ENCODE measurements around the gene PHF20.
"Not testable (repeated sequence)": the region's sequence is repeated elsewhere in the genome, so short reads cannot be mapped to it uniquely, and the experiment has no call there.

PHF20 gene

DNA sequence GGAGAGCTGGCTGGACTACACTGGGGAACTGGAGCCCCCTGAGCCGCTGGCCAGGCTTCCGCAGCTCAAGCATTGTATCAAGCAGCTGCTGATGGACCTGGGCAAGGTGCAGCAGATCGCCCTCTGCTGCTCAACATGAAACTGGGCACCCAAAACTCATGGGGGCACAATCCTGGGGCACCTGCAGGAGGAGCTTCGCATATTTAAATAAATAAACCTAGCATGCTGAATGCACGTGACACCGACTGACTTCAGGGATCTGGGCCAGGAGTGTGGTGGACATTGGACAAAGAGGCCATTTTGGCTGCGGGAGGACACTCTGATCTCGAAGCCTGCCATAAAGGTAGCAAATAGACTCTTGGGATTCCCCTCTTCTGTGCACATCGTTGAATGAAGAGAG, 175.7 kb downstream of the PHF20 start:
- FAIRE-seq (no peak), DNase-seq (ENCODE audit: insufficient read length, low spot score) (no peak)
- TF ChIP-seq, protein P1, sequence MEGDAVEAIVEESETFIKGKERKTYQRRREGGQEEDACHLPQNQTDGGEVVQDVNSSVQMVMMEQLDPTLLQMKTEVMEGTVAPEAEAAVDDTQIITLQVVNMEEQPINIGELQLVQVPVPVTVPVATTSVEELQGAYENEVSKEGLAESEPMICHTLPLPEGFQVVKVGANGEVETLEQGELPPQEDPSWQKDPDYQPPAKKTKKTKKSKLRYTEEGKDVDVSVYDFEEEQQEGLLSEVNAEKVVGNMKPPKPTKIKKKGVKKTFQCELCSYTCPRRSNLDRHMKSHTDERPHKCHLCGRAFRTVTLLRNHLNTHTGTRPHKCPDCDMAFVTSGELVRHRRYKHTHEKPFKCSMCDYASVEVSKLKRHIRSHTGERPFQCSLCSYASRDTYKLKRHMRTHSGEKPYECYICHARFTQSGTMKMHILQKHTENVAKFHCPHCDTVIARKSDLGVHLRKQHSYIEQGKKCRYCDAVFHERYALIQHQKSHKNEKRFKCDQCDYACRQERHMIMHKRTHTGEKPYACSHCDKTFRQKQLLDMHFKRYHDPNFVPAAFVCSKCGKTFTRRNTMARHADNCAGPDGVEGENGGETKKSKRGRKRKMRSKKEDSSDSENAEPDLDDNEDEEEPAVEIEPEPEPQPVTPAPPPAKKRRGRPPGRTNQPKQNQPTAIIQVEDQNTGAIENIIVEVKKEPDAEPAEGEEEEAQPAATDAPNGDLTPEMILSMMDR (IDR thresholded peaks at IDR 0.05; ENCODE audit: insufficient read depth, missing control alignments): peak; percentile 50

DNA sequence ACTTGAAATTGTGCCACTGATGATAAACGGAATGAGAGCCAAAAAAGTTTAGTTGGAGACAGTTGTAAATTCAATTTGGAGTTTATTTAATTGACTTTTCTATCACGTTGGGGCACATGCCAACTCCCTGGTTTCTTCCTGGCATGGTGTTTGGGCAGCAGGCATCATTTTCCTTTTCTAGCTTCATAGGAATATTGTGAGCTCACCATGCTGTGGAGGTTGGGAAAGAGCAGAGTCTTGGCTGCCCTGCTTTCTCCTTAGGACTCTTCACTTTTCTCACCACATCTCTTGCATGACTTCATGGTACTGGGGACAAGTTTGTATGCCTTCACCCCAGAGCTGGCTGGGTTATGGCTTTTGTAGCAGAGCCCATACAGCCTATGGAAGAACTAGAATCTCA, 176.1 kb downstream of the PHF20 start:
- DNase-seq (ENCODE audit: insufficient read length, low spot score) (no peak), FAIRE-seq (no peak)
- TF ChIP-seq, protein P1 (IDR thresholded peaks at IDR 0.05; ENCODE audit: insufficient read depth, missing control alignments): no peak

DNA sequence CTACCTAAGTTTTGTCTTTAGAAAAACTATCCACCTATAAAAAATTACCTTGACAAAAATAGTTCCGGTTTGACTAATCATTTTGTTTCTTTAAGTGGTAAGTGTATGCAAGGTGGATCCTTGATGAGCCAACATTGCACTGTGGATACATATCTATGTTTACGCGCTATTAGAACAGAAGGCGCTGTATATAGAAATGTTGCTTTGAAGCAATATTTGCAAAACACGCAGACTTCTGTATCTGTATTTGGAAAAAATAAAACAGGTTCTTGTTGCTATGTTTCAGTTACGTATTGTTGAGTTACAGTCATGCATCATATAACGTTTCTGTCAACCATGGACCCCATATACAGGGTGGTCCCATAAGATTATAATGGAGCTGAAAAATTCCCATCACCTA, 178.3 kb downstream of the PHF20 start:
- TF ChIP-seq, protein P1 (IDR thresholded peaks at IDR 0.05; ENCODE audit: insufficient read depth, missing control alignments): no peak
- no peak for DNase-seq (ENCODE audit: insufficient read length, low spot score)
- FAIRE-seq: no peak

DNA sequence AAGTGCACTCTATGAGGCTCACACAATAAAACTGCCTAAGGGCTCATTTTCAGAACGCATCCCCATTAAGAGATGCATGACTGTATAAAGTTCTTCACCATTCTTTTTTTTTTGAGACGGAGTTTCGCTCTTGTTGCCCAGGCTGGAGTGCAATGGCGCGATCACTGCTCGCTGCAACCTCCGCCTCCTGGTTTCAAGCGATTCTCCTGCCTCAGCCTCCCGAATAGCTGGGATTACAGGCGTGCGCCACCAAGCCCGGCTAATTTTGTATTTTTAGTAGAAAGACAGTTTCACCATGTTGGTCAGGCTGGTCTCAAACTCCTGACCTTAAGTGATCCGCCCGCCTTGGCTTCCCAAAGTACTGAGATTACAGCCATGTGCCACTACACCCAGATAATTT, 180.3 kb downstream of the PHF20 start:
- FAIRE-seq; DNase-seq (ENCODE audit: insufficient read length, low spot score): not testable (repeated sequence)

DNA sequence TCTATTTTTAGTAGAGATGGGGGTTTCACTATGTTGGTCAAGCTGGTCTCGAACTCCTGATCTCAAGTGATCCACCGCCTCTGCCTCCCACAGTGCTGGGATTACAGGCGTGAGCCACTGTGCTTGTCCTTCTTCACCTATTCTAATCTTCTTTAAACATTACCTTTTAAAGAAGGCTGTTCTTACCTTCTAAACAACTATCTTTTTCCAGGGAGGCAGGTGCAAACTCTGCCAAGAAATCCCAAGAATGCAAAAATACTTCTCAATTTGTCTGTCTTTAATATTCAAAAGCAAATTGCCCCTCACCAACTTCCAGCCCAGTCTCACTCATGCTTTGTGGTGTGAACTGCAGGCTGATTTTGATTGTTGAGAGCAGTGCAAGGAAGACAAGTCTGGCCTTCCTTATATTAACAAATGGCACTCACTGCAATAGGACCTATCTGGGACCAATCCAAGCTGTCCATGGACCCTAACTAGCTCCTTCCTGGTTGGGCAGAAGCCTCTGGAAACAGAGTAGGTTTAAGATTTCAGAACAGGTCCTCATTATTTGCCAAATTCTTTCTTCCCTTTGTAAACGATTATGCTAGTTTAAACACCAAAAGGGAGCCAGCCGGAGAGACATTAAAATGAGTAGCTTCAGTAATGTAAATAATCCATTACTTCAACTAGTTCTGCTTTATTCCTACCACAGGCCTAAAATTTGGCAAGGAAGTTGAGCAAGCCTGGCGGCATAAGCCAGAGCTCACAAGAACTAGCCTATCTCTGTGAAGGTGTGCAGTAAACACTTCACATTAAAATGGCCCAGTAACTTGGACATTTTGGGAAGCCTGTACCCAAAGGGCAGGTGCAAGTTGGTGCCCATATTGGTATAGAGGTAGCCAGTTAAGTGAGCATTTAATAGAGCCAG, 180.9 kb downstream of the PHF20 start:
- DNase-seq (ENCODE audit: insufficient read length, low spot score) (no peak), FAIRE-seq (no peak)
- TF ChIP-seq, protein P1 (IDR thresholded peaks at IDR 0.05; ENCODE audit: insufficient read depth, missing control alignments): no peak

DNA sequence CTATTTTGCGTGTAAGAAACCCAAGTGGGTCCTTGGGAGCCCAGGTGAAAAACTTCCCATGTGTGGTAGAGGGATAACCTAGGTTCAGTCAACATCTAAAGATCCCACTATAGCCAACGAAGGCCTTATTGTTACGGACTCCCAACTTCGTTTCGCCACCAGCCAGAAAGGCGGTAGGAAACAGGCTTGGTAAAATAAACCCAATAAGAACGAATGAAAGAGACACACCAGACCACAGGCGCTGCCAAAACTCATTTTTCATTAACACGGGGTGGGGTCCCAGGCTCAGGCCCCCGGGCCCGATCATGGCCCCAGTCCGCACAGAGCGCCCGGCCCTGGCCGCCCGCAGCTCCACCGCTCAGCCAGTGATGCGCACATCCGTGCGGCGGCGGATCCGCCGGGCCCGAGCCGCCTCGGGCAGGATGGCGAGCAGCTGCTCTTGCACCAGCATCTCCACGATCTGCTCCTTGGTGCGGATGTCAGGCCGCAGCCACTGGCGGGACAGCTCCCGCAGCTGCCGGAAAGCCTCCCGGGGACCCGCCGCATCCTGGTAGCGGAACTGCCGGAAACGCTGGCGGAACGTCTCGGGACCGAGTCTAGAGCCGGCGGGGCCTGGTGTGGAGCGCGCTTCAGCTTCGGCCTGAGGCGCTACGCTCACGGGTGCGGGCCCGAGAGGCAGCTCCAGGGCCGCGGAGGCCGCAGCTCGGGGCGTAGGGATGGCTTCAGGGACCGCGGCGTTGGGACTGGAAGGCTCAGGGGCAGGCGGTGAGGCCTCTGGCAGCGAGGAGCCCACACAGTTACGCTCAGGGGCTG, 181.8 kb downstream of the PHF20 start:
- no peak for DNase-seq (ENCODE audit: insufficient read length, low spot score)
- TF ChIP-seq, protein P1 (IDR thresholded peaks at IDR 0.05; ENCODE audit: insufficient read depth, missing control alignments): no peak
- FAIRE-seq: no peak

DNA sequence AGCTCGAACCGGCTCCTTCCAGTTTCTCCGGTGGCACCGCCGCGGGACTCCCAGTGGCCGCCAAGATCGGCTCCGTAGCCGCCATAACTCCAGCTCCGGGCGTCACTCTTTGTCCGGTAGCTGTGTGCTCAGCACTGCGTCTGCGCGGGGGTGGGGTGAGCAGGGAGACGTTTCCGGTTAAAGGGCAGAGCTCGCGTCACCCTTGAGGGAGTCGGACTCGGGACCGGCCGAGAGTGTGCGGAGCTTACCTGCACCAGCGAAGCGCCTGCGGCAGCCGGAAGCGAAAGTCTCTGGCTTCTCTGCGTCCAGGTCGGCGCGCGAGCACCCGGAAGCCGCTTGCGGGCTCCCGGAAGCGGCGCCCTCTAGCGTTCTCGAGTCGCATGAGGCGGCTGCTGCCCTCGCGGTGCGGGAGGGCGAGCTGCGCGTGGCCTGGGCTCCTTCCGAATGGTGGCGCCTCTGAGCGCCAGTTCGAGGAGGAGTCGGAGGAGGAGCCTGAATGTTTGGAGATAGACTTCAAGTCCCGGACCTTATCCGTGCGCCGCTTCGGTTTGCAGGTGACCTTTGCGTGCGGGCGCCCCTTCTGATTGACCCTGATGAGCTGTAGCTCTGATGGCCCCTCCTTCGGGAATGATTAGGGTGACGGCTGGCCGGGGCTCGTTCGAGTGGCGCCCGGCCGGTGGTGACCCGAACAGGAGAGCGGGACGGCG, 182.5 kb downstream of the PHF20 start, which contains the start of gene SCAND1:
Gene SCAND1, minus strand, starts transcription at position 303 of the 707 bp plus-strand sequence. Its CDS starts 218 bp downstream, at position 85.
- peak; percentile 88 for DNase-seq (ENCODE audit: insufficient read length, low spot score)
- TF ChIP-seq, protein P1 (IDR thresholded peaks at IDR 0.05; ENCODE audit: insufficient read depth, missing control alignments): peak; percentile 98
- no peak for FAIRE-seq
